Transverse colon (tissue), 4 donors: ENCODE measurements around the gene PKP3. TPM values are rescaled to one million over a fixed set of nuclear protein-coding genes. Genes with fewer than 3 reads are reported as not detected.

Experiments used
- DNase-seq: peaks from one replicate; pipeline ENCODE4 v3.0.0-alpha.2; 2019
- H3K27ac ChIP-seq, 4 donors: fragments of 200-600 bp; sonication (generic); 2 replicates each; pipeline ENCODE4 v1.5.1; 2016 to 2018; ENCODE audit warnings: inconsistent platforms in 4 of 4
- H3K27me3 ChIP-seq: fragments of 200-600 bp; sonication (generic); 2 replicates; pipeline ENCODE4 v1.5.1; 2017; ENCODE audit warnings: inconsistent platforms
- H3K36me3 ChIP-seq, 4 donors: fragments of 200-600 bp; sonication (generic); 2 replicates each; pipeline ENCODE4 v1.5.1; 2017 to 2019; ENCODE audit warnings: inconsistent platforms in 4 of 4
- H3K4me1 ChIP-seq, 4 donors: fragments of 200-600 bp; sonication (generic); 2 replicates each; pipeline ENCODE4 v1.5.1; 2017 to 2020; ENCODE audit warnings: inconsistent platforms in 4 of 4
- H3K4me3 ChIP-seq, 4 donors: fragments of 200-600 bp; sonication (generic); 1 replicate in 1 of 4; 2 replicates in 3 of 4; pipeline versions ENCODE4 v1.5.1 to v1.6.1; 2017 to 2019; ENCODE audit warnings: inconsistent platforms in 4 of 4
- H3K9me3 ChIP-seq, 2 donors: fragments of 200-600 bp; sonication (generic); 2 replicates each; pipeline ENCODE4 v1.5.1; 2017 to 2019; ENCODE audit warnings: inconsistent platforms in 2 of 2
- EP300 ChIP-seq: sonication (generic); formaldehyde crosslinking; IDR thresholded peaks from one replicate; pipeline ENCODE4 v1.6.1; 2017; ENCODE audit warnings: antibody characterized with exemption, low read depth
- POLR2A ChIP-seq: fragments of 450-650 bp; IDR thresholded peaks from one replicate; pipeline ENCODE4 v1.6.1; 2016; ENCODE audit warnings: antibody characterized with exemption, mild to moderate bottlenecking, moderate library complexity
- POLR2AphosphoS5 ChIP-seq, 3 donors: sonication (generic); formaldehyde crosslinking; IDR thresholded peaks; one replicate each; pipeline ENCODE4 v1.6.1; 2016; ENCODE audit warnings: antibody characterized with exemption in 3 of 3
- WGBS, 2 donors: methylation state at CpG; one replicate each; pipeline ENCODE4 v1.1.5; 2018; ENCODE audit warnings: low coverage in 1 of 2; 5-methylcytosine and 5-hydroxymethylcytosine counted together
- in situ Hi-C, 4 donors: fragments of 200-750 bp; cut with MboI; loops; one replicate each; pipeline versions ENCODE4 v1.15.0 to v1.15.1; 2017; ENCODE audit warnings: low sequenced_read_pairs in 3 of 4, low pct_ligation_motif_present in 1 of 4, low pct_unique_long_range_greater_than_20kb in 1 of 4
- intact Hi-C: fragments of 100-400 bp; cut with DNase I; formaldehyde crosslinking; loops from one replicate; pipeline ENCODE4 v1.15.1; 2023; ENCODE audit warnings: low total_unique reads
- total RNA-seq, 4 donors: library from RNA; depleted of rRNA; stranded (reverse); fragments of >200 nt; gene quantifications; one replicate each; pipeline ENCODE4 v1.1.0, GENCODE V29; 2016
- TF ChIP-seq, protein P1 (sequence below), 5 experiments: fragments of 200-600 bp in 3 of 5; fragments of 450-650 bp in 2 of 5; sonication (generic) in 3 of 5; IDR thresholded peaks; 1 replicate in 2 of 5; 2 replicates in 3 of 5; pipeline ENCODE4 v1.5.1; 2016 to 2017; ENCODE audit warnings: antibody characterized with exemption in 5 of 5, inconsistent platforms in 3 of 5, mild to moderate bottlenecking in 2 of 5, moderate library complexity in 1 of 5

PKP3 gene
- total RNA-seq, 4 donors from 2014 or later: 159 to 359 (median 200) TPM

DNA sequence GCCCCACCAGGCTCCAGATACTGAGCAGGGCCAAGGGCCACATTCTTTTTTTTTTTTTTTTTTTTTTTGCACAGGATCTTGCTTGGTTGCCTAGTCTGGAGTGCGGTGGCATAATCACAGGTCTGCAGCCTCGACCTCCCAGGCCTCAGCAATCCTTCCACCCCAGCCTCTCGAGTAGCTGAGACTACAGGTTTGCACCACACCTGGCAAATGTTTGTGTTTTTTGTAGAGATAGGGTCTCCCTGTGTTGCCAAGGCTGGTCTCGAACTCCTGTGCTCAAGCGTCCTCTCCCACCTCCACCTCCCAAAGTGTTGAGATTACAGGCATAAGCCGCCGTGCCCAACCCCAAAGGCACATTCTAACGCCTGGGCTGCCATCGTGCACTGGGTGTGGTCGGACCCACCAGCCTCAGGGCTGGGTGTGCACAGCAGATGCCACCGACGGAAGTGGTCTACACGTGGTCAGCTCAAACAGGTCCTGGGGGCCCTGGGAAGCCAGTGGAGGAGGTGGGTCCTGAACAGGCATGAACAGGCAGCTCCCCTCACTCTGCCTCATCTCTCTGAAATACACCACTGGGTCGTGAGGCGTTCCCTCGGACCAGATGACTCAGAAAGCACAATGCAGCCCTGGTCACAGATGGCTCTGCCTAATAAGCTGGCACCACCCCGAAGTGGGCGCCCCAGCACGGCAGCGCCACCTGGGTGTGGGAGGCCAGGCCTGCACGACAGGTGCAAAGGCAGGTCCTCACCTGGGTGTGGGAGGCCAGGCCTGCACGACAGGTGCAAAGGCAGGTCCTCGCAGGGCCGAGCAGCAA is 29.9 kb upstream of the PKP3 start:
- Histone ChIP-seq H3K27ac (no peak overlapping the region), H3K4me3 (no peak overlapping the region), H3K4me1 (peaks cover 0 to 10% (median 8%) of the 10 kb centered on the region in 4 donors), H3K27me3 (peaks cover 35% of the 10 kb centered on the region), H3K9me3 (no peaks in the 10 kb centered on the region), H3K36me3 (no peaks in the 10 kb centered on the region)
- intact Hi-C loops (no loop called here), in situ Hi-C loops (loop anchor here in 1 of 4 donors (10.0 kb wide), 1 partner anchor 109 kb away; no protein-coding TSS in a partner anchor)
- peak; percentile 88 for DNase-seq
- 60% methylated on average over 22 of the region's 24 CpGs; no CpG with 5 or more reads in 1 of the 2 donors for WGBS, 2 donors
- TF ChIP-seq, protein P1, sequence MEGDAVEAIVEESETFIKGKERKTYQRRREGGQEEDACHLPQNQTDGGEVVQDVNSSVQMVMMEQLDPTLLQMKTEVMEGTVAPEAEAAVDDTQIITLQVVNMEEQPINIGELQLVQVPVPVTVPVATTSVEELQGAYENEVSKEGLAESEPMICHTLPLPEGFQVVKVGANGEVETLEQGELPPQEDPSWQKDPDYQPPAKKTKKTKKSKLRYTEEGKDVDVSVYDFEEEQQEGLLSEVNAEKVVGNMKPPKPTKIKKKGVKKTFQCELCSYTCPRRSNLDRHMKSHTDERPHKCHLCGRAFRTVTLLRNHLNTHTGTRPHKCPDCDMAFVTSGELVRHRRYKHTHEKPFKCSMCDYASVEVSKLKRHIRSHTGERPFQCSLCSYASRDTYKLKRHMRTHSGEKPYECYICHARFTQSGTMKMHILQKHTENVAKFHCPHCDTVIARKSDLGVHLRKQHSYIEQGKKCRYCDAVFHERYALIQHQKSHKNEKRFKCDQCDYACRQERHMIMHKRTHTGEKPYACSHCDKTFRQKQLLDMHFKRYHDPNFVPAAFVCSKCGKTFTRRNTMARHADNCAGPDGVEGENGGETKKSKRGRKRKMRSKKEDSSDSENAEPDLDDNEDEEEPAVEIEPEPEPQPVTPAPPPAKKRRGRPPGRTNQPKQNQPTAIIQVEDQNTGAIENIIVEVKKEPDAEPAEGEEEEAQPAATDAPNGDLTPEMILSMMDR (IDR thresholded peaks at IDR 0.05): peak; percentile 28 to 67 (median 45)
- no peak for TF ChIP-seq POLR2A
- TF ChIP-seq POLR2AphosphoS5 (IDR thresholded peaks at IDR 0.05): peak; percentile 57 to 81 (median 62)
- no peak for TF ChIP-seq EP300

DNA sequence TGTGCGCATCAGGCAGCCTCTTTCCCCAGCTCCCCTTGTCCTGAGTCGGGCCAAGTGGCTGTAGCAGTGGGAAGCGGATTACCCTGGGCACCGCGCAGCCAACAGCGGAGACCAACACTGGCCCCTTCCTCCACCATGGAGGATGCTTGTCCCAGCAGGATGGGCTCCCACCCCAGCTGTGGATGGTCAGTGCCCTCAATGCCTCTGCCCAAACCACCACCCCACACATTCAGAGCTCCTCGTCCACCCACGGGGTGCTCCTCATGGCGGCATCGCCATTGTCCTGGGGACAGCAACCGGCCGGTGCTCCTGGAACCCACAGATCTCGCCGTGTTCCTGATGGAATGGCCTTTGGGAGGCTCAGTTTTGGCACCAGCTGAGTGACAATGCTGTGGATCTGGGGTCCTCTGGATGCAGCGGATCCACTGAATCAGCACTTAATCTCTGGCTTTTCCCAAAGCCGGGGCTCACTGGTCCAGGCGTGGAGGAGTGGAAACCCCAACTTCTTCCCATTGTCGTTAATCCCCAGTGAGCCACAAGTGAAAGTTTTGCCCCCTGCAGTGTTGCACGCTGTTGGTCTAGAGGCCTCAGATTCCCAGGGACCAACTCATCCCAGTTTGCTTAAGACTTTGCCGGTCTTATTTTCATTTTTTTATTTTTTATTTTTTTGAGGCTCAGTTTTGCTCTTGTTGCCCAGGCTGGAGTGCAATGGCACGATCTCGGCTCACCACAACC is 28.9 kb upstream of the PKP3 start:
- H3K9me3 ChIP-seq: no peaks in the 10 kb centered on the region
- no peak for DNase-seq
- peaks cover 38% of the 10 kb centered on the region for H3K27me3 ChIP-seq
- in situ Hi-C loops (loop anchor here in 2 of 4 donors (5.0 to 10.0 kb wide), 2 partner anchors 58 to 110 kb away; partner anchors contain the start of gene IFITM2 (in 1 of the 2)), intact Hi-C loops (no loop called here)
- TF ChIP-seq EP300 (no peak), POLR2AphosphoS5 (IDR thresholded peaks at IDR 0.05) (no peak), POLR2A (no peak)
- TF ChIP-seq, protein P1 (IDR thresholded peaks at IDR 0.05): no peak
- H3K27ac ChIP-seq: no peak overlapping the region
- 92 to 95% methylated on average over 4 to 22 of the region's 22 CpGs for WGBS, 2 donors
- H3K36me3 ChIP-seq: no peaks in the 10 kb centered on the region
- peaks cover 0 to 10% (median 8%) of the 10 kb centered on the region in 4 donors for H3K4me1 ChIP-seq
- no peak overlapping the region for H3K4me3 ChIP-seq

DNA sequence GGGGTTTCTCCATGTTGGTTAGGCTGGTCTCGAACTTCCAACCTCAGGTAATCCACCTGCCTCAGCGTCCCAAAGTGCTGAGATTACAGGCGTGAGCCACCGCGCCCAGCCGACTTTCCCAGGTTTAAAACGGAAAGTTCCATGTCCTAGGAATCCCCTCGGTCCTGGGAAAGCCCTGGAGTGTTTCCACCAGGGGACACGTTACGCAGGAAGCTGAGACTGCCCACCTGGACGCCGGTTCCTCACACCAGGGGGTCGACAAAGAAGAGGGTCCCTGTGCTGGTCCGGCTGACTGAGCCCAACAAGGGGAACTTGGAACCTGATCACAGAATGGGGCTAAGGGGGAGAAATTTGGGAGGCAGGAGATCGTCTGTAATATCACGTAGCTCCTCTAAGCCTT is 28.2 kb upstream of the PKP3 start:
- no peak overlapping the region for H3K27ac ChIP-seq
- H3K36me3 ChIP-seq: no peaks in the 10 kb centered on the region
- 75% methylated on average over 15 of the region's 16 CpGs; no CpG with 5 or more reads in 1 of the 2 donors for WGBS, 2 donors

DNA sequence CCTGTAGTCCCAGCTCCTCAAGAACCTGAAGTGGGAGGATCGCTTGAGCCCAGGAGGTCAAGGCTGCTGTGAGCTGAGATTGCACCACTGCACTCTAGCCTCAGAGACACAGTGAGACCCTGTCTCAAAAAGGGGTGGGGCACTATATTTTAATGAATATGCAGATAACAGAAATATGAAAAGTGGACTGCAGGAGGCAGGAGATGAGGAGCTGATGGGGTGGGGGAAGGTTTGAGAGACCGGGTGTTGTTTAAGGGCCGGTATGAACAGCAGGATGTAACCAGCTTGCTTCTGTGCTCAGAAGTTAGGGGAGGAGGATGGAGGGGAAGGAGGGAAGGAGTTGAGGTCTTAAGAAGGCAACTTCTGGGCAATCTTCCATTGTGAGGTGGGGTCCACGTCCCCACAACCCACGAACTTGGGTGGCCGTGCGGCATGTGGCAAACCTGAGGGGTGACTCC is 26.0 kb upstream of the PKP3 start:
- TF ChIP-seq POLR2AphosphoS5 (IDR thresholded peaks at IDR 0.05): no peak
- TF ChIP-seq, protein P1 (IDR thresholded peaks at IDR 0.05): no peak
- TF ChIP-seq POLR2A: no peak
- no peak for TF ChIP-seq EP300
- Histone ChIP-seq H3K27me3 (peaks cover 50% of the 10 kb centered on the region), H3K4me1 (peaks cover 0 to 10% (median 8%) of the 10 kb centered on the region in 4 donors), H3K27ac (no peak overlapping the region), H3K4me3 (no peak overlapping the region), H3K9me3 (no peaks in the 10 kb centered on the region), H3K36me3 (no peaks in the 10 kb centered on the region)
- intact Hi-C loops (no loop called here), in situ Hi-C loops (loop anchor here in 2 of 4 donors (5.0 to 10.0 kb wide), 2 partner anchors 61 to 113 kb away; partner anchors contain the start of gene IFITM2 (in 1 of the 2))
- 19 to 32% methylated on average over 5 to 7 of the region's 7 CpGs for WGBS, 2 donors
- DNase-seq: no peak

More for the DNA sequence above, 28.2 kb upstream of the PKP3 start:
- Histone ChIP-seq H3K9me3 (no peaks in the 10 kb centered on the region), H3K27me3 (peaks cover 45% of the 10 kb centered on the region), H3K4me1 (peaks cover 0 to 10% (median 8%) of the 10 kb centered on the region in 4 donors), H3K4me3 (no peak overlapping the region)
- DNase-seq: no peak
- in situ Hi-C loops: loop anchor here in 2 of 4 donors (5.0 to 10.0 kb wide), 2 partner anchors 59 to 111 kb away; partner anchors contain the start of gene IFITM2 (in 1 of the 2)
- no peak for TF ChIP-seq POLR2AphosphoS5 (IDR thresholded peaks at IDR 0.05)
- TF ChIP-seq POLR2A: no peak
- intact Hi-C loops: no loop called here
